Subcutaneous adipose tissue (tissue), 4 donors: Measurements from ENCODE around the gene USH2A. TPM values are rescaled to one million over a fixed set of nuclear protein-coding genes. Genes with fewer than 3 reads are reported as not detected.

ENCODE experiments used
- CTCF ChIP-seq: fragments of 450-650 bp; IDR thresholded peaks from one replicate; pipeline ENCODE4 v1.5.1; 2016; ENCODE audit warnings: low read depth, mild to moderate bottlenecking, control low read depth, antibody characterized with exemption, moderate library complexity
- total RNA-seq, 4 donors: library from RNA; depleted of rRNA; stranded (reverse); fragments of >200 nt; gene quantifications; one replicate each; pipeline ENCODE4 v1.1.0, GENCODE V29; 2016

The USH2A gene
- total RNA-seq, 4 donors from 2014 or later = under 0.01 TPM; not detected in 3

- no peak for TF ChIP-seq CTCF
Observed at GRCh38 chr1:216111842-216112241, 311.4 kb downstream of the USH2A start.

GRCh38 chr1:216095400-216095799 lies 327.8 kb downstream of the USH2A start:
- TF ChIP-seq CTCF = no peak

GRCh38 chr1:216090556-216090955 lies 332.7 kb downstream of the USH2A start:
- TF ChIP-seq CTCF = no peak

- TF ChIP-seq CTCF = no peak
Observed at GRCh38 chr1:216086678-216087077, 336.6 kb downstream of the USH2A start.

GRCh38 chr1:216081445-216081844 lies 341.8 kb downstream of the USH2A start:
- no peak for TF ChIP-seq CTCF

- TF ChIP-seq CTCF = no peak
Observed at GRCh38 chr1:216076751-216077150, 346.5 kb downstream of the USH2A start.

- no peak for TF ChIP-seq CTCF
Observed at GRCh38 chr1:216075339-216075738, 347.9 kb downstream of the USH2A start.
